Transverse colon (tissue), 4 donors: ENCODE measurements around the gene TJAP1.

Experiments
- POLR2A ChIP-seq: fragments of 450-650 bp; IDR thresholded peaks from one replicate; pipeline ENCODE4 v1.6.1; 2016; ENCODE audit warnings: antibody characterized with exemption, mild to moderate bottlenecking, moderate library complexity
- POLR2AphosphoS5 ChIP-seq, 3 donors: sonication (generic); formaldehyde crosslinking; IDR thresholded peaks; one replicate each; pipeline ENCODE4 v1.6.1; 2016; ENCODE audit warnings: antibody characterized with exemption in 3 of 3
- TF ChIP-seq, protein P1 (sequence below), 5 experiments: fragments of 200-600 bp in 3 of 5; fragments of 450-650 bp in 2 of 5; sonication (generic) in 3 of 5; IDR thresholded peaks; 1 replicate in 2 of 5; 2 replicates in 3 of 5; pipeline ENCODE4 v1.5.1; 2016 to 2017; ENCODE audit warnings: antibody characterized with exemption in 5 of 5, inconsistent platforms in 3 of 5, mild to moderate bottlenecking in 2 of 5, moderate library complexity in 1 of 5

GRCh38 chr6:43544461-43544860, 67.1 kb downstream of the TJAP1 start:
- no peak for TF ChIP-seq POLR2A
- TF ChIP-seq, protein P1, sequence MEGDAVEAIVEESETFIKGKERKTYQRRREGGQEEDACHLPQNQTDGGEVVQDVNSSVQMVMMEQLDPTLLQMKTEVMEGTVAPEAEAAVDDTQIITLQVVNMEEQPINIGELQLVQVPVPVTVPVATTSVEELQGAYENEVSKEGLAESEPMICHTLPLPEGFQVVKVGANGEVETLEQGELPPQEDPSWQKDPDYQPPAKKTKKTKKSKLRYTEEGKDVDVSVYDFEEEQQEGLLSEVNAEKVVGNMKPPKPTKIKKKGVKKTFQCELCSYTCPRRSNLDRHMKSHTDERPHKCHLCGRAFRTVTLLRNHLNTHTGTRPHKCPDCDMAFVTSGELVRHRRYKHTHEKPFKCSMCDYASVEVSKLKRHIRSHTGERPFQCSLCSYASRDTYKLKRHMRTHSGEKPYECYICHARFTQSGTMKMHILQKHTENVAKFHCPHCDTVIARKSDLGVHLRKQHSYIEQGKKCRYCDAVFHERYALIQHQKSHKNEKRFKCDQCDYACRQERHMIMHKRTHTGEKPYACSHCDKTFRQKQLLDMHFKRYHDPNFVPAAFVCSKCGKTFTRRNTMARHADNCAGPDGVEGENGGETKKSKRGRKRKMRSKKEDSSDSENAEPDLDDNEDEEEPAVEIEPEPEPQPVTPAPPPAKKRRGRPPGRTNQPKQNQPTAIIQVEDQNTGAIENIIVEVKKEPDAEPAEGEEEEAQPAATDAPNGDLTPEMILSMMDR (IDR thresholded peaks at IDR 0.05): no peak
- no peak for TF ChIP-seq POLR2AphosphoS5 (IDR thresholded peaks at IDR 0.05)
